ENCODE data around the gene SLC19A3. TPM values are rescaled to one million over a fixed set of nuclear protein-coding genes. Genes with fewer than 3 reads are reported as not detected.
"Not testable (repeated sequence)": the region's sequence is repeated elsewhere in the genome, so short reads cannot be mapped to it uniquely, and the experiment has no call there.

Gene SLC19A3
- polyA plus RNA-seq, 1 experiment: not detected

- CTCF ChIA-PET: no interaction called here
- TF ChIP-seq, protein P1, sequence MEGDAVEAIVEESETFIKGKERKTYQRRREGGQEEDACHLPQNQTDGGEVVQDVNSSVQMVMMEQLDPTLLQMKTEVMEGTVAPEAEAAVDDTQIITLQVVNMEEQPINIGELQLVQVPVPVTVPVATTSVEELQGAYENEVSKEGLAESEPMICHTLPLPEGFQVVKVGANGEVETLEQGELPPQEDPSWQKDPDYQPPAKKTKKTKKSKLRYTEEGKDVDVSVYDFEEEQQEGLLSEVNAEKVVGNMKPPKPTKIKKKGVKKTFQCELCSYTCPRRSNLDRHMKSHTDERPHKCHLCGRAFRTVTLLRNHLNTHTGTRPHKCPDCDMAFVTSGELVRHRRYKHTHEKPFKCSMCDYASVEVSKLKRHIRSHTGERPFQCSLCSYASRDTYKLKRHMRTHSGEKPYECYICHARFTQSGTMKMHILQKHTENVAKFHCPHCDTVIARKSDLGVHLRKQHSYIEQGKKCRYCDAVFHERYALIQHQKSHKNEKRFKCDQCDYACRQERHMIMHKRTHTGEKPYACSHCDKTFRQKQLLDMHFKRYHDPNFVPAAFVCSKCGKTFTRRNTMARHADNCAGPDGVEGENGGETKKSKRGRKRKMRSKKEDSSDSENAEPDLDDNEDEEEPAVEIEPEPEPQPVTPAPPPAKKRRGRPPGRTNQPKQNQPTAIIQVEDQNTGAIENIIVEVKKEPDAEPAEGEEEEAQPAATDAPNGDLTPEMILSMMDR (IDR thresholded peaks at IDR 0.05; ENCODE audit: insufficient read depth, low read depth, low read length): no peak
Observed at GRCh38 chr2:227677928-227678327, 39.9 kb downstream of the SLC19A3 start.

GRCh38 chr2:227674485-227674884, 43.3 kb downstream of the SLC19A3 start:
- H3K4me3 ChIP-seq (ENCODE audit: low read depth, low read length): no peak overlapping the region
- TF ChIP-seq, protein P1 (IDR thresholded peaks at IDR 0.05; ENCODE audit: insufficient read depth, low read depth, low read length): no peak
- no peak for DNase-seq (ENCODE audit: low read depth)
- no peaks in the 10 kb centered on the region for H3K27me3 ChIP-seq (ENCODE audit: control insufficient read depth, insufficient read depth, low read length)
- ChIA-PET POLR2A (no interaction called here), CTCF (interaction anchor here (1.1 kb wide), 1 partner anchor 16 kb away, joined by 3 read pairs; no protein-coding TSS in a partner anchor)
- no peaks in the 10 kb centered on the region for H3K36me3 ChIP-seq (ENCODE audit: control insufficient read depth, insufficient read depth, low read length)

More at GRCh38 chr2:227677928-227678327, 39.9 kb downstream of the SLC19A3 start:
- POLR2A ChIA-PET: no interaction called here
- Histone ChIP-seq H3K36me3 (ENCODE audit: control insufficient read depth, insufficient read depth, low read length) (no peaks in the 10 kb centered on the region), H3K27me3 (ENCODE audit: control insufficient read depth, insufficient read depth, low read length) (no peaks in the 10 kb centered on the region), H3K4me3 (ENCODE audit: low read depth, low read length) (no peak overlapping the region)
- DNase-seq (ENCODE audit: low read depth): no peak

DNA sequence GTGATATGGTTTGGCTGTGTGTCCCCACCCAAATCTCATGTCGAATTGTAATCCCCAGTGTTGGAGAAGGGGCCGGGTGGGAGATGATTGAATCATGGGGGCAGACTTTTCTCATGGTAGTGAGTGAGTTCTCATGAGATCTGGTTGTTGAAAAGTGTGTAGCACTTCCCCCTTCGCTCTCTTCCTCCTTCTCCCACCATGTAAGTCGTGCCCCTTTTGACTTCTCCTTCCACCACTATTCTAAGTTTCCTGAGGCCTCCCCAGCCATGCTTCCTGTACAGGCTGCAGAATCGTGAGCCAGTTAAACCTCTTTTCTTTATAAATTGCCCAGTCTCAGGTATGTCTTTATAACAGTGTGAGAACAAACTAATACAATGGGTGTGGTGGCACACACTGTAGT, 44.2 kb downstream of the SLC19A3 start:
- H3K36me3 ChIP-seq (ENCODE audit: control insufficient read depth, insufficient read depth, low read length); DNase-seq (ENCODE audit: low read depth); H3K4me3 ChIP-seq (ENCODE audit: low read depth, low read length); H3K27me3 ChIP-seq (ENCODE audit: control insufficient read depth, insufficient read depth, low read length); POLR2A ChIA-PET: not testable (repeated sequence)
- CTCF ChIA-PET: interaction anchor here (1.1 kb wide), 1 partner anchor 15 kb away, joined by 3 read pairs; no protein-coding TSS in a partner anchor

DNA sequence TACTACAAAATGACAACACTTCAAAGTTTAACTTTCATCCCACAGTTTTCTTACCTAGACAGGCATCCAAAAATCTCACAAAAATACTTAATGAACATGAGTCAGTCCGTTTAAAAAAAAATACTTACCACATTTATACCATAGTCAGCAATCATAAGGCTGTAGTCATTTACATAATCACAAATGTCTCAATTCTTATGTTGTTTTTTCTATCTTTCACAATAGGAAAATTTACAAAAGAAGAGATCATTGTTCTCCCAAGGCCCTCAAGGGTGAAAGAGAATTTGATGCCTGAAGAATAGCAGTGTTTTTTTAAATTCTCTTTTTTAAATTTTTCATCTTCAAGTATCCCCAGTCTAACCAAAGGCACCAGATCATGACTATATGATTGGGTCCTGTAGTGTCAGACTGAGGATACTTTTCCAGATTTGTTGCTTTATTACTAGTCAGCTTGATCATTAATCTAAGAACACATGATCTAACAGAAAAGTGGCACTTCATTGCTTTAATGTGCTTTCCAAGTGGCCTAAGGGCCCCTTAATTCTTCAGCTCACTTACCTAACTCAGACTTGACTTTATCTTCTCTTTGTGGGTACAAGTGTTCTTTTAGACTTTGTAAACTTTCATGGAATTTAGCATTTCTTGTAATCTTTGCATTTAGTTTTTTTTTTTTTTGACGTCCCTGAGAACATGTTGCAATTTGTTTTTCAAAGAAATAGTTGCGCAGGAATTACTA, 46.5 kb downstream of the SLC19A3 start:
- TF ChIP-seq, protein P1 (IDR thresholded peaks at IDR 0.05; ENCODE audit: insufficient read depth, low read depth, low read length): no peak
- no peak for DNase-seq (ENCODE audit: low read depth)
- CTCF ChIA-PET: interaction anchor here (0.6 to 1.8 kb wide), 3 partner anchors 13 to 140 kb away, joined by 3 to 11 read pairs (median 3); no protein-coding TSS in a partner anchor

GRCh38 chr2:227666631-227667170, 51.1 kb downstream of the SLC19A3 start, which contains the start of gene SCYGR5:
Gene SCYGR5 (plus strand): TSS chr2:227666804. CDS start chr2:227666804, 0 bp downstream.
- DNase-seq (ENCODE audit: low read depth); H3K36me3 ChIP-seq (ENCODE audit: control insufficient read depth, insufficient read depth, low read length); POLR2A ChIA-PET; H3K4me3 ChIP-seq (ENCODE audit: low read depth, low read length); CTCF ChIA-PET; H3K27me3 ChIP-seq (ENCODE audit: control insufficient read depth, insufficient read depth, low read length): not testable (repeated sequence)

More for the DNA sequence above, 46.5 kb downstream of the SLC19A3 start:
- POLR2A ChIA-PET: no interaction called here
- H3K36me3 ChIP-seq (ENCODE audit: control insufficient read depth, insufficient read depth, low read length): no peaks in the 10 kb centered on the region
- no peaks in the 10 kb centered on the region; the same call in 1 of the 2 replicates for H3K27me3 ChIP-seq (ENCODE audit: control insufficient read depth, insufficient read depth, low read length)
- no peak overlapping the region for H3K4me3 ChIP-seq (ENCODE audit: low read depth, low read length)

DNA sequence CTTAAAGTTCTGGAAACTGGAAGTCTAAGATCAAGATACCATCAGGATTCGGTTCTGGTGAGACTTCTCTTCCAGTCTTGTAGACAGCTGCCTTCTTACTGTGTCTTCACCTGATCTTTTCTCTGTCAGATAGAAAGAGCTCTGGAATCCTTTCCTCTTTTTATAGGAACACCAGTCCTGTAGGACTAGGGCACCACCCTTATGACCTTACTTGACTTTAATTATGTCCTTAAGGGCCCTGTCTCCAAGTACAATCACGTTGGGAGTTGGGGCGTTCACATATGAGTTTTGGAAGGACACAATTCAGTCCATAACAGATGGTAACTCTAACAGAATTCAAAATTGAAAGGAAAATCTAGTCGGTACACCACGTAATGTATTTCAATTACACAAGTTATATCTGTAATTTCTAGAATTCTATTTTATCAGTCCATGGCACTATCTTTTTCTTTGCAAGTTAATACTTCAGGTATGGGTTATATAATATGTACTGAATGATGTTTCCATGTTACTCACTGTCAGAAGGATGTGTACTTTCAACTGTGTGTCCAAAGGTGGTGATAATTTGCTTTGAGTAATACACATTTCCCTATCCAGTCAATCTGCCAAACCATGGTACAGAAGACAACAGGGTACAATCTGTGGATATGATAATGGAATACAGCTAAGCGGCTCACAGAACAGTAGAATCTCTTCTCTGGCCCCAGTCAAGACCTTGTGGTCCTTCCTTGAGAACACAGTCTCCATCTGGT, 52.5 kb downstream of the SLC19A3 start:
- DNase-seq (ENCODE audit: low read depth): no peak
- H3K4me3 ChIP-seq (ENCODE audit: low read depth, low read length): no peak overlapping the region
- H3K36me3 ChIP-seq (ENCODE audit: control insufficient read depth, insufficient read depth, low read length): no peaks in the 10 kb centered on the region
- POLR2A ChIA-PET: no interaction called here
- no peaks in the 10 kb centered on the region; the same call in 1 of the 2 replicates for H3K27me3 ChIP-seq (ENCODE audit: control insufficient read depth, insufficient read depth, low read length)
- TF ChIP-seq, protein P1 (IDR thresholded peaks at IDR 0.05; ENCODE audit: insufficient read depth, low read depth, low read length): no peak
- CTCF ChIA-PET: interaction anchor here (0.8 kb wide), 1 partner anchor 100 kb away, joined by 3 read pairs; no protein-coding TSS in a partner anchor
